GM18511 (cell line): ENCODE results near the gene LGR5.

Experiments used
- ATAC-seq: cut with Tn5 transposase; IDR thresholded peaks from one replicate; pipeline ENCODE4 v1.9.1; 2021; ENCODE audit warnings: mild to moderate bottlenecking, moderate library complexity; ENCODE audit not compliant: unreplicated experiment

LGR5 gene, protein sequence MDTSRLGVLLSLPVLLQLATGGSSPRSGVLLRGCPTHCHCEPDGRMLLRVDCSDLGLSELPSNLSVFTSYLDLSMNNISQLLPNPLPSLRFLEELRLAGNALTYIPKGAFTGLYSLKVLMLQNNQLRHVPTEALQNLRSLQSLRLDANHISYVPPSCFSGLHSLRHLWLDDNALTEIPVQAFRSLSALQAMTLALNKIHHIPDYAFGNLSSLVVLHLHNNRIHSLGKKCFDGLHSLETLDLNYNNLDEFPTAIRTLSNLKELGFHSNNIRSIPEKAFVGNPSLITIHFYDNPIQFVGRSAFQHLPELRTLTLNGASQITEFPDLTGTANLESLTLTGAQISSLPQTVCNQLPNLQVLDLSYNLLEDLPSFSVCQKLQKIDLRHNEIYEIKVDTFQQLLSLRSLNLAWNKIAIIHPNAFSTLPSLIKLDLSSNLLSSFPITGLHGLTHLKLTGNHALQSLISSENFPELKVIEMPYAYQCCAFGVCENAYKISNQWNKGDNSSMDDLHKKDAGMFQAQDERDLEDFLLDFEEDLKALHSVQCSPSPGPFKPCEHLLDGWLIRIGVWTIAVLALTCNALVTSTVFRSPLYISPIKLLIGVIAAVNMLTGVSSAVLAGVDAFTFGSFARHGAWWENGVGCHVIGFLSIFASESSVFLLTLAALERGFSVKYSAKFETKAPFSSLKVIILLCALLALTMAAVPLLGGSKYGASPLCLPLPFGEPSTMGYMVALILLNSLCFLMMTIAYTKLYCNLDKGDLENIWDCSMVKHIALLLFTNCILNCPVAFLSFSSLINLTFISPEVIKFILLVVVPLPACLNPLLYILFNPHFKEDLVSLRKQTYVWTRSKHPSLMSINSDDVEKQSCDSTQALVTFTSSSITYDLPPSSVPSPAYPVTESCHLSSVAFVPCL

DNA sequence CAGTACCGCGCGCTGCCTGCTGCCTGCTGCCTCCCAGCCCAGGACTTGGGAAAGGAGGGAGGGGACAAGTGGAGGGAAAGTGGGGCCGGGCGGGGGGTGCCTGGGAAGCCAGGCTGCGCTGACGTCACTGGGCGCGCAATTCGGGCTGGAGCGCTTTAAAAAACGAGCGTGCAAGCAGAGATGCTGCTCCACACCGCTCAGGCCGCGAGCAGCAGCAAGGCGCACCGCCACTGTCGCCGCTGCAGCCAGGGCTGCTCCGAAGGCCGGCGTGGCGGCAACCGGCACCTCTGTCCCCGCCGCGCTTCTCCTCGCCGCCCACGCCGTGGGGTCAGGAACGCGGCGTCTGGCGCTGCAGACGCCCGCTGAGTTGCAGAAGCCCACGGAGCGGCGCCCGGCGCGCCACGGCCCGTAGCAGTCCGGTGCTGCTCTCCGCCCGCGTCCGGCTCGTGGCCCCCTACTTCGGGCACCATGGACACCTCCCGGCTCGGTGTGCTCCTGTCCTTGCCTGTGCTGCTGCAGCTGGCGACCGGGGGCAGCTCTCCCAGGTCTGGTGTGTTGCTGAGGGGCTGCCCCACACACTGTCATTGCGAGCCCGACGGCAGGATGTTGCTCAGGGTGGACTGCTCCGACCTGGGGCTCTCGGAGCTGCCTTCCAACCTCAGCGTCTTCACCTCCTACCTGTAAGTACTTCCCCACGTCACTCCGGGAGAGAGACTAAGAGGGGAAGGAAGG lies at the start of gene LGR5:
TSS of gene LGR5 (plus strand) at position 186 of the 732 bp plus-strand sequence. CDS start at position 469, 283 bp downstream.
- peak; percentile 36 for ATAC-seq

DNA sequence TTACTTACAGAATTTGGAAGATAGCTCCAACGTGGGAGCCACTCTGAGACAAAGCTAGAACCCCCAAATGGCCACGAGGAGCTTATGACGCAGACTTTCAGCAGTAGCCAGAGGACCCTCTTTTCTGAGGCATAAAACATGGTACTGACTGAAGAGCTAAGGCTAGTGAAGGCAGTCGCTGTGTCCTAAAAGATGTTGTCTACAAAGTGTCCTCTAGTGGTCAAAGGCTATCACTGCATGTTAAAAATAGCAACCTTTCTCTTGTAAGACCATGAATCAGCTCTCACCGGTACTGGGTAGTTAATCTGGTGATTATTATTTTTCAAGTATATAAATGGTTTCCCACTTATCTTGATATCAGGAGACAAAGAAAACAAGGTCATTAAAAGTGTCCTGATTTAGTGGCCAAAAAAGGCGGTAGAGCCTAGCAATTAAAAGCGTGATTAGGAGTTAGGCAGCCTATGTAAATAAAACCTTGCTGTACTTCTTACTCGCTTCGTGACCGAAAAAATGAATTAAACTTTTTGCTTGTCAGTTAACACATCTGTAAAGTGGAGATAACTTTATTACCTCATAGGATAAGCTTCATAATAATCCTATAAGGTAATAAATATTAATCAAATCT lies 47.0 kb upstream of the LGR5 start:
- ATAC-seq = peak; percentile 98

DNA sequence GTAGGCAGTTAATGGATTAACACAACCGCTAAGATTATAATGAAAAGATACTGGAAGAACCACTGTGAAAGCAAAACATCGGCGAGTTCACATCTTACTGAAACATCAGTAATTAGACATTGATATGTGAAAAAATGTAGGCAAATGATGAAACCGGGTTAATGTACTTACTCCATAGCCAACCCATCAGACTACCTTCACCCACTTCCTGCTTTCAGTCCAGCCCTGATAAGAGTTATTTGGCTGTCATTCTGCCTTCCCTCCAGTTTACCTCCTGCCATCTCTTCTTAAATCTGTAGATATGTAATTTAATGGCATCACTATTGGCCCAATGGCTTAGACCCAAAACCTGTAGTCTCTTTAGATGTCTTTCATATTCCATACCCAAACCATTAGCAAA lies 46.0 kb upstream of the LGR5 start:
- no peak for ATAC-seq

DNA sequence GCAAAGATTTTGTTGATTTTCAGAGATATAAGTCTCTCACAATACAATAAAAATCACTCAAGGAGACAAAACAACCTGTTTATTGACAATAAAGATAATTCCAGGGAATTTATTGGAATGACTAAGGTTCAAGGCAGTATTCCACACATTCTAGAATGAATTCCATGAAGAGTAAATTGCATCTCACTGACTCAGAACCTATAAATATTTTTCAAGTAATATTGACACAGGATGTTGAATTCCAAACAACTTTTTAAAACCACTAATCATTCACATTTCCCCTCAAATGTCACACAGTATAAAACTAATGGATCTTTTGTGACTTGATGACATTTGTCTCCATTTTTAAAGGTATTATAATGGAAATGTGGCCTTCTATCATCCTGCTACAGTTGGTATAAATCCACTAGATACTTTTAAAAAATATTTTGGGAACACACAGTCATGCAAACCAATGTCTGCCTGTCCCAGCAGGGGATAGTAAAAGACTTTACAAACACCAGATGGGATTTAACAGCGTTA lies 42.1 kb upstream of the LGR5 start:
- no peak for ATAC-seq

DNA sequence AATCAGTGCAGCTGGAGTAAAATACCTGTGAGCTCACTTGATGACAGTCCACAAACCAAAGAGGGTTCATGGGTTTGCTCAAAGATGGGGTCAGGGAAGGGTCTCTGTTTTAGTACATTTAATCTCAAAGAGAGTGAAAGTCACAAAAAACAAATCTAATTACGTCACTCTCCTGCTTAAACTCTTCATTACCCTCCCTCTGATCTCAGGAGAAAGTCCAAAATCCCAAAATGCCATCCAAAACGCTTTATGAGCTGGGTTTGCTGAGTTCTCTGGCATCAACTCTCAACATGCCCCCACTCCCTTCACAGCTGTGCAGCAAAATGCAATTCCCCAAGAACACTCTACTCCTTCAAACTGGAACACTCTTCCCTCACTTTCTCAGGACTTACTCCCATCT lies 40.4 kb upstream of the LGR5 start:
- no peak for ATAC-seq

DNA sequence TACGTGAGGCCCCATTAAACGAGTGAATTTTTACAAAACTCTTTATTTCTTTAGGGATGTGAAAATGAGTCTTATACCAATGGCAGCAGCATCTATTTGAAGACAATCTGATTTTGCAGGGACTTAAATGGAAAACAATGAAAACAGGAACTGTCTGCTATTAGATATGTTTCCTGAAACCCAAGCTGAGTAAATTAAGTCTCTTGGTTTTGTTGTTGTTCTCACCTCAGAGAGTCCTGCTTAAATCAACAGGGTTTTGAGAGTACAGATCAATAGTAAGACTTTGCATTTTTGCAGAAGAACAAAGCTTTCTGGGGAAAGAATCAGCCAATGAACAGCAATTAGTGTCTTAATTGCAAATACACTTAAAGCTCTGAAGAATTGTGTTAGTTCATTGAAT lies 39.1 kb upstream of the LGR5 start:
- no peak for ATAC-seq

DNA sequence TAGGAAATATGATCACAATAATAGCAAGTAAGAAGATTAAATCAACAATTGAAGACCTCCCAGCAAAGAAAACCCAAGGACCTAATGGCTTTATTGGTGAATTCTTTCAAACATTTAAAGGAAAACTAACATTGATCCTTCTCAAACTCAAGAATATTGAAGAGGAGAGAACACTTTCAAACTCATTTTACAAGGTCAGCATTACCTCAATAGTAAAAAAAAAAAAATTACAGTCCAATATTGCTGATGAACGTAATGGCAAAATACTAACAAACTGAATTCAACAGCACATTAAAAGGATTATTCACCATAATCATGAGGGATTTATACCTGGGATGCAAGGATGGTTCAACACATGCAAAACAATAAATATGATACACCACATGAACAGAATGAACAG lies 33.7 kb upstream of the LGR5 start:
- ATAC-seq = no peak

DNA sequence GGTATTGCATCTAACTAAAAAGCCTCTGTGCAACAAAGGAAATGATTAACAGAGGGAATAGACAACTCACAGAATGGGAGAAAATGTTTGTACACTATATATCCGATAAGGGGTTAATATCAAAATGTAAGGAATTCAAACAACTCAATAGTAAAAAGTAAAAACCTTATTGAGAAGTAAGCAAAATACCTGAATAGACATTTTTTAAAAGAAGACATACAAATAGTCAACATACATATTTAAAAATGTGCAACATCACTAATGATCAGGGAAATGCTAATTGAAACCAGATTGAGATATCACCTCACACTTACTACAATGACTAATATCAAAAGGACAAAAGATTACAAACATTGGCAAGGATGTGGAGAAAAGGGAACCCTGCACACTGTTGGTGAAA lies 31.9 kb upstream of the LGR5 start:
- ATAC-seq = no peak

DNA sequence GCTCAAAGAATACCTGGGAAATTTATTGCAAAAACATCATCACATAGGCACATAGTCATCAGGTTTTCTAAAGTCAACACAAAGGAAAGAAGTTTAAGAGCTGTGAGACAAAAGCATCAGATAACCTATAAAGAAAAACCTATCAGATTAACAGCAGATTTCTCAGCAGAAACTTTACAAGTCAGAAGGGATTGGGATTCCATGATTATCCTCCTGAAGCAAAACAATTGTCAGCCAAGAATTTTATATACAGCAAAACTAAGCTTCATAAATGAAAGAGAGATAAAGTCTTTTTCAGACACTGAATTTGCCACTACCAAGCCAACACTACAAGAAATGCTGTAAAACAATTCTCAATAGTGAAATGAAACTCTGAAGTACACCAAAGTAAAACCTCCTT lies 28.8 kb upstream of the LGR5 start:
- no peak for ATAC-seq

DNA sequence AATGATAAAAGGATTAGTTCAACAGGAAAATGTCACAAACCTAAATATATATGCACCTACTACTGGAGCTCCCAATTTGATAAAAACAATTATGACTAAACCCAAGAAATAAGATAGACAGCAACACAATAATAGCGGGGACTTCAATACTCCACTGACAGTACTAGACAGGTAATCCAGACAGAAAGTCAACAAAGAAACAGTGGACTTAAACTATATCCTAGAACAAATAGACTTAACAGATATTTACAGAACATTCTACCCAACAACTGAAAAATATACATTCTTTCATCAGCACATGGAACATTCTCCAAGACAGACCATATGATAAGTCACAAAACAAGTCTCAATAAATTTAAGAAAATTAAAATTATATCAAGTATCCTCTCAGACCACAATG lies 28.0 kb upstream of the LGR5 start:
- no peak for ATAC-seq

DNA sequence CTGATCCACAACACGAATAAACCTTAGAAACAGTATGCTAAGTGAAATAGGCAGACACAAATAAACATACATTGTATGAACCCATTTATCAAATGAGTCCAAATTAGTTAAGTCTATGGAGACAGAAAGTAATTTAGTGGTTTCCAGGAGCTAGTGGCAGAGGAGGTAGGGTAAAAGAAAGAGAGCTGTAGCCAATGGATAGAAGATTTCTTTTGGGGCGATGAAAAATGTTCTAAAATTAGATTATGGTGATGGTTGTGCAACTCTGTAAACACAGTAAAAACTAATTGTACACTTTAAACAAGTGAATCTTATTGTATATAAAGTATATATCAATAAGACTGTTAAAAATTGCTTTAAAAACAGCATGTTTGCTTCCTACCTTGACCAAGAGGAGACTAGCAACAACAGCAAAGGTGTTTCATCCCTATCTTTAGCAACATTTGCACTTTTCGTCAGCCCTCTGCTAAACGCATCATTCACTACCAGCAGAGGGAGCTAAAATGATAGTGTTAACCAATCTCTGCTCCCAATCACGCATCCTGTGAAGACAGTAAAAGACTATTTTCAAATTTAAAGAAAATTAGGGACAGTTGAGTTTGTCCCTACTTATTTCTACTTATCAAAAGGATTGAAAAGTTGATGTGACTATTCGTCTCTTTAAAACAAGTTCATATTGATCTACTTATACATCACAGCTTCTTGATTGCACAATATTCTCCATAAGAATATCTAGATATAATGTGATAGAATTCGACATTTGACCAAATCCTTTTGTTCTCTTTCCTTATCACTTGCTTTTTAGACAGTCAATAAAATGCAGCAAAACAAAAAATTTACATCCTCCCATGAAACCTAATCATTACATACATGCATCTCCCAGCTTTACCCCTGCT lies 24.0 kb upstream of the LGR5 start:
- peak; percentile 94 for ATAC-seq

DNA sequence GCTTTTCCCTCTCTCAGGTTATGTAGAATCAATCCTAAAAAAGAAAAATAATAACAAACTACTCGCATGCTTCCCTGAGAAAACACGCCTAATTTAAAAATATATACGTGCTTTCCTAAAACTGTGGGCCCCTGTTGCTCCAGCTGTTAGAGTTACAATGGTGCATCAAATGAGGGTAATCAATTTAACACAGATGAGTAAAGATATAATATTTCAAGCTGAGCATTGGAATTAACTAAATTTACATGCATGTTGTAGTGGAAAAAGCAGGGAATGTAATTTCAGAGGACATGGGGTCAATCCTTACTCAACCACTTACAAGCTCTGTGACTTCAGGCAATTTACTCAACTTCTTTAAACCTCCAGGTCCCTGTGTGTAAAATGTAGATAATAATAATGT lies 22.4 kb upstream of the LGR5 start:
- ATAC-seq = no peak

DNA sequence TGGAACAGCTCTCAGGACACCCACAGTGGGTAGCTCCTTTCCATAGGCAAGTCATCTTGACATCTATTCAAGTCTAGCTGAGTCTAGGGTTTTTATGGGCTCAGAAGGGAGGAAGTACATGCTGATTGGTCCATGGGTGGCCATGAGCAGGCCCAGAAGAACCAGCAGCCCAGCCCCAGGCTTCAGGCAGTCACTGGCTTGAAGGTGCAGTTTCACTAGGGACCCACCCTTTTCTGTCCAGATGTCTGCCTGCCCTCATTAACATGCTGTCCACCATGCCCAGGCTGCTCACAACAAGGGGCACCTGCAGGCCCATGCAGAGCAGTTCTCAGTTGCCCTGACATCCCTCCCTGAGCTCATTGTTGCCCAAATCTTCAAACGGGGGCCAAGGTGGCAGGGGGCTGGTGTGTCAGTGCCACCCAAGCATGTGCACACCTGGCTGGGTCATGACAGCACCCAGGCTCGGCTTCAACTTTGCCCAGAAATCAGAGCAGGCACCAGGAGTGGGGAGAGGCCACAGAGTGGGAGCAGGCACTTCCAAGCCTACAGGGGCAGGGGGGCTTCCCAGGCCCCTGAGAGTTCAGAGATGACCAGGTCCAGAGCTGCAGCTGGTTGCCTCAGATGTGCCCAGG lies 18.7 kb upstream of the LGR5 start:
- ATAC-seq = no peak

DNA sequence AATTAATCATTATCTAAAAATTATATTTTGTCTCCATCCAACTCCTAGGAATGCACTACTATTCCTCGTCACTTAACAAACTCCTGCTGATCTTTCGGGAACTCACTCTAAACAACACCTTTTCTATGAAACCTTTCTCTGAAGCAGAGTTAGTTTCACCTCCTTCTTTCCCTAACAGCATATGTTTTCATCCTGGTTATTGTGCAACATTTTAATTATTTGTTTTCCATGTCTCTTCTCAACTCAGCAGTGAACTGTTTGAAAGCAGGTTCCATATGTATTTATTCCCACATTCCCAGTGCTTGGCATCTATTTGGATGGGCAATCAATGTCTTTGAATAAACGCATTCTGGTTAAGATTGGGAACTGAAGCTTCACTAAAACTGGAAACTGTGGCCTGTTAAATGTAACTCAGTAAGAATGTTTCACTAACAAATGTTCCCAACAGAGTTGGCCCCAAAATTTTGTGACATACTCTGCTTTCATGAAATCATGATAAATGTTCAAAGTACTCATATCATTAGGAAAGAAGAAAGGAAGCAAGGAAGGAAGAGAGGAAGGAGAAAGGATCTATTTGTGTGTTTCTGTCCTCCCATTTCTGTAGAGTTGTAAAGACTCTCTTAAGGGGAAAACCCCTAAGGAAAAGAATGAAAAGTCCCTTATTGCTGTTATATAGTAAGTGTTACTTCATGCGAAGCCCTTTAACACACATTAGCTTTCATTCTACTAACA lies 13.9 kb upstream of the LGR5 start:
- ATAC-seq = no peak

DNA sequence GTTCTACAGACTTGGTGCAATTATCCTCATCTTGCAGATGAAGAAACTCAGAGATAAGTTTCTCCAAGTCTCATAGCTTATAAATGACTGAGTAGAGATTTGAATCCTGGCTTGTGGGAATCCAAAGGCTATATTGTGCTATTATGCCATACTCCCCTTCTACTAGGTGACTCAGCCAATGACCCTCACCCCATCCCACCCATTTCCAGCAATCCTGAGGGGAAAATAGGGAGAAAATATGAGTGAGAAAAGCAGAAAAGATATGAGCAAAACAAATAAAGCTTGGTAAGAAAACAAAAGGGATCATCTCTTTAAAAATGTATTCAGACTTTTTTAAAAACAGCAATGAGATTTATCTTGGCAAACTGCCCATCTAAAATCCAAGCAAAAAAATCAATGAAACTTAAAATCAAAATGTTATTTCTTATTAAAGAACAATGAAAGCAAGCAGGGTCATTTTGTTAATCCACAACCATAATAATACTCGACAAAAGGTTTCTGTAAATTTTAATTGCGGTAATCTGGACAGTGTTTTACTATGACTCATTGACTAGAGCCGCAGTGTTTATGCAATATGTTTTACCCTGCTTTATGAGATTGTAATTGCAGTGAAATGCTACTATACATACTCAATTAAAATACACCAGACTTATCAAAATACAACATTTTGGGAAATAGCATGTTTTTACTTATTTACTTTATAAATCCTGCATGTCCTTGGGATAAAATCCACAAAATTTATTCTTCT lies 13.1 kb upstream of the LGR5 start:
- ATAC-seq = no peak

DNA sequence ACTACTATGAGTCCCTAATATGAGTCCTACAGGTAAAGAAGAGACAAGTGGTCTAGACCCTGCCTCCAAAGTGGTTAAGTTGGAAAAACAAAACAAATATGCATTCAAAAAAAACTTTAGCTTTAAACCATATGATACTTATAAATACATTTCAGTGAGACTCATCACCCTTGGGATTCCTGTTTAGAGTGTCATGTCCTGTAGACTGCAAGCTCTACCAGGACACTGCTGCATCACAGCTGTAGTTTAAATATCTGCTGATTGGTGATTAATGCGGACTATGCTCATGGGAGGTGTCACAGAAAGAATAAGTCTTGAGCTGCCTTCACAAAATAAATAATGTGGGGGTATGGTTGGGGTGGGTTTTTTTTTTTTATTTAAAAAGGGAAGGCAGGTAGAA lies 8.8 kb upstream of the LGR5 start:
- ATAC-seq = no peak

DNA sequence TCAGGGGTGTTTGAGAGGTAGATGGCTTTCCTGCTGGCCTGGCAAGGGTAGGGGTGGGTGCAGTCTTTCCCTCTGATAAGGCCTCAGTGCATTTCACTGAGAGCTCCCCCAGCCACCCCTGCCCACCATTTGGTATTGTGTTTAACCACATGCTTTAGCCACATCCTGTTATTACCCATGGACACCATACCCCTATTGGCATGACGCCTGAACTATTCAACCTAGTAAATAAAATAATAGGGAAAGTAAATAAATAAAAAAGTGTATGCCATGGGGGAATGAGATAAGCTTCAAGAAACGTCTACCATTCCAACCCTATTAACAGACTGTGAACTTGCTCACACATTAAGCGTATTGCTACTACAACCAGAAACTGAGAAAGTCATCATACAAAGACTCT lies 7.6 kb upstream of the LGR5 start:
- no peak for ATAC-seq

DNA sequence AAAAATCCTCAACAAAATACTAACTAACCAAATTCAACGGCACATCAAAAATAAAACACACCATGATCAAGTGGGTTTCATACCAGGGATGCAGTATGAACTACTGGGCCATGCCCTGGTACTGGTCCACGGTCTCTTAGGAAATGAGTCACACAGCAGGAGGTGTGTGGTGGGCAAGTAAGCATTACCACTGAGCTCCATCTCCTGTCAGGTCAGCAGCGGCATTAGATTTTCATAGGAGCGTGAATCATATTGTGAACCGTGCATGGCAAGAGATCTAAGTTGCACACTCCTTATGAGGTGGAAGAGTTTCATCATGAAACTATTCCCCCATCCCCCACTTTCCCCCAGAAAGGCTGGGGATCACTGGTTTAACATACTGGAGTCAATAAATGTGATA lies 6.7 kb upstream of the LGR5 start:
- ATAC-seq = no peak
